Activated naive CD4-positive, alpha-beta T cell treated with anti-CD3 and anti-CD28 coated beads, Interleukin-2, amount 50 U/mL, for 24 hours (primary cell): Measurements from ENCODE around the gene MET.

ENCODE experiments used
- H3K27ac Mint-ChIP-seq: one replicate; pipeline ENCODE4 v1.8.0; 2021; ENCODE audit warnings: mild to moderate bottlenecking, mixed read lengths
- H3K27me3 Mint-ChIP-seq: one replicate; pipeline ENCODE4 v1.8.0; 2021; ENCODE audit warnings: mixed read lengths
- H3K36me3 Mint-ChIP-seq: one replicate; pipeline ENCODE4 v1.8.0; 2021; ENCODE audit warnings: mixed read lengths
- H3K4me1 Mint-ChIP-seq: one replicate; pipeline ENCODE4 v1.8.0; 2021; ENCODE audit warnings: mixed read lengths
- H3K4me3 Mint-ChIP-seq: one replicate; pipeline ENCODE4 v1.8.0; 2021; ENCODE audit warnings: mild to moderate bottlenecking, mixed read lengths
- H3K9me3 Mint-ChIP-seq: one replicate; pipeline ENCODE4 v1.8.0; 2021; ENCODE audit warnings: mixed read lengths

Gene MET

GRCh38 chr7:116829493-116829892 is 157.5 kb downstream of the MET start:
- Mint-ChIP-seq H3K27me3 (peaks cover 7% of the 10 kb centered on the region), H3K4me1 (no peaks in the 10 kb centered on the region), H3K9me3 (no peaks in the 10 kb centered on the region), H3K4me3 (no peak overlapping the region), H3K27ac (no peak overlapping the region), H3K36me3 (no peaks in the 10 kb centered on the region)

DNA sequence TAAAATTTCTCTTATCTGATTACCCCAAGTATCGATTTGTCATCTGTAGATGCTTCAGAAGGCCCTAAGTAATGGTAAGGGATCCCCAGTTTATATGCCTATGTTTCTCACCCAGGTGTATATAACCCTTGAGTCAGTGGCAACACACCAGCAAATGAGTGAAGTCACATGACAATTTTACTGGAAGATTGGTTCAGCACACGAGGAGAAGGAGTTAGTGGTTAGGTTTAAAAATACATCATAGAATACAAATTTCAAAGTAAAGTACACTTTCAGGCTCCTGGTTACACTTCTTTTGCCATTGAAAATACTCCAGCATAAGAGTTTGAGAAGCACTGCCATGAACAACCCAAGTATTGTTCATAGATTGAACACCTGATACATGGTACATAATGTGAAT is 160.7 kb downstream of the MET start:
- Mint-ChIP-seq H3K27ac (no peak overlapping the region), H3K4me3 (no peak overlapping the region), H3K4me1 (no peaks in the 10 kb centered on the region), H3K36me3 (no peaks in the 10 kb centered on the region), H3K9me3 (no peaks in the 10 kb centered on the region), H3K27me3 (peaks cover 1% of the 10 kb centered on the region)

- H3K27ac Mint-ChIP-seq = no peak overlapping the region
- no peaks in the 10 kb centered on the region for H3K27me3 Mint-ChIP-seq
Measured at GRCh38 chr7:116834815-116835504, 163.0 kb downstream of the MET start.

GRCh38 chr7:116836048-116836447 is 164.1 kb downstream of the MET start:
- H3K4me1 Mint-ChIP-seq = no peaks in the 10 kb centered on the region
- H3K27me3 Mint-ChIP-seq = no peaks in the 10 kb centered on the region
- no peaks in the 10 kb centered on the region for H3K9me3 Mint-ChIP-seq
- no peak overlapping the region for H3K27ac Mint-ChIP-seq
- no peak overlapping the region for H3K4me3 Mint-ChIP-seq
- no peaks in the 10 kb centered on the region for H3K36me3 Mint-ChIP-seq

More at GRCh38 chr7:116834815-116835504, 163.0 kb downstream of the MET start:
- Mint-ChIP-seq H3K4me3 (no peak overlapping the region), H3K9me3 (no peaks in the 10 kb centered on the region), H3K36me3 (no peaks in the 10 kb centered on the region), H3K4me1 (no peaks in the 10 kb centered on the region)

GRCh38 chr7:116836911-116837310 is 164.9 kb downstream of the MET start:
- Mint-ChIP-seq H3K9me3 (no peaks in the 10 kb centered on the region), H3K27ac (no peak overlapping the region), H3K4me1 (no peaks in the 10 kb centered on the region), H3K27me3 (no peaks in the 10 kb centered on the region), H3K4me3 (no peak overlapping the region), H3K36me3 (no peaks in the 10 kb centered on the region)

GRCh38 chr7:116837586-116837985 is 165.6 kb downstream of the MET start:
- Mint-ChIP-seq H3K9me3 (no peaks in the 10 kb centered on the region), H3K4me3 (no peak overlapping the region), H3K27me3 (peaks cover 2% of the 10 kb centered on the region), H3K4me1 (no peaks in the 10 kb centered on the region), H3K27ac (no peak overlapping the region), H3K36me3 (no peaks in the 10 kb centered on the region)

- no peak overlapping the region for H3K4me3 Mint-ChIP-seq
- no peaks in the 10 kb centered on the region for H3K36me3 Mint-ChIP-seq
- peaks cover 6% of the 10 kb centered on the region for H3K4me1 Mint-ChIP-seq
- no peak overlapping the region for H3K27ac Mint-ChIP-seq
- H3K9me3 Mint-ChIP-seq = no peaks in the 10 kb centered on the region
- H3K27me3 Mint-ChIP-seq = peaks cover 8% of the 10 kb centered on the region
Measured at GRCh38 chr7:116840256-116840655, 168.3 kb downstream of the MET start.

- Mint-ChIP-seq H3K27ac (no peak overlapping the region), H3K9me3 (no peaks in the 10 kb centered on the region), H3K27me3 (peaks cover 11% of the 10 kb centered on the region), H3K4me1 (peaks cover 6% of the 10 kb centered on the region), H3K4me3 (no peak overlapping the region), H3K36me3 (no peaks in the 10 kb centered on the region)
Measured at GRCh38 chr7:116842371-116842770, 170.4 kb downstream of the MET start.

- H3K36me3 Mint-ChIP-seq = no peaks in the 10 kb centered on the region
- H3K9me3 Mint-ChIP-seq = no peaks in the 10 kb centered on the region
- H3K4me3 Mint-ChIP-seq = no peak overlapping the region
- H3K27me3 Mint-ChIP-seq = peaks cover 11% of the 10 kb centered on the region
- H3K27ac Mint-ChIP-seq = no peak overlapping the region
- H3K4me1 Mint-ChIP-seq = peaks cover 6% of the 10 kb centered on the region
Measured at GRCh38 chr7:116843378-116843777, 171.4 kb downstream of the MET start.
